ENCODE data around the gene KLF13.

Gene KLF13

GRCh38 chr15:31358957-31359701 is 32.5 kb downstream of the KLF13 start:
- DNase-seq (ENCODE audit: low read depth, low spot score): no peak
- no peak overlapping the region for H3K27ac ChIP-seq

- no peak overlapping the region for H3K27ac ChIP-seq
- no peak for DNase-seq (ENCODE audit: low read depth, low spot score)
Measured at GRCh38 chr15:31359702-31360111, 33.1 kb downstream of the KLF13 start.

GRCh38 chr15:31360158-31360561 is 33.5 kb downstream of the KLF13 start:
- DNase-seq (ENCODE audit: low read depth, low spot score): no peak
- no peak overlapping the region for H3K27ac ChIP-seq

GRCh38 chr15:31360843-31361763 is 34.5 kb downstream of the KLF13 start:
- DNase-seq (ENCODE audit: low read depth, low spot score): no peak
- H3K27ac ChIP-seq: no peak overlapping the region

GRCh38 chr15:31361764-31362515 is 35.3 kb downstream of the KLF13 start:
- no peak for DNase-seq (ENCODE audit: low read depth, low spot score)
- H3K27ac ChIP-seq: no peak overlapping the region

GRCh38 chr15:31362886-31363285 is 36.3 kb downstream of the KLF13 start:
- H3K27ac ChIP-seq: no peak overlapping the region
- DNase-seq (ENCODE audit: low read depth, low spot score): no peak

GRCh38 chr15:31364301-31365031 is 37.8 kb downstream of the KLF13 start:
- peak overlapping the region; percentile 13 for H3K27ac ChIP-seq
- DNase-seq (ENCODE audit: low read depth, low spot score): peak; percentile 16

GRCh38 chr15:31365032-31365654 is 38.5 kb downstream of the KLF13 start:
- H3K27ac ChIP-seq: peak overlapping the region; percentile 13
- no peak for DNase-seq (ENCODE audit: low read depth, low spot score)

GRCh38 chr15:31365655-31366127 is 39.1 kb downstream of the KLF13 start:
- no peak for DNase-seq (ENCODE audit: low read depth, low spot score)
- no peak overlapping the region for H3K27ac ChIP-seq

GRCh38 chr15:31366169-31366734 is 39.6 kb downstream of the KLF13 start:
- no peak overlapping the region for H3K27ac ChIP-seq
- no peak for DNase-seq (ENCODE audit: low read depth, low spot score)

- H3K27ac ChIP-seq: no peak overlapping the region
- no peak for DNase-seq (ENCODE audit: low read depth, low spot score)
Measured at GRCh38 chr15:31367021-31367729, 40.5 kb downstream of the KLF13 start.

- no peak overlapping the region for H3K27ac ChIP-seq
- DNase-seq (ENCODE audit: low read depth, low spot score): no peak
Measured at GRCh38 chr15:31367730-31368344, 41.2 kb downstream of the KLF13 start.

GRCh38 chr15:31369727-31370126 is 43.1 kb downstream of the KLF13 start:
- H3K27ac ChIP-seq: no peak overlapping the region
- no peak for DNase-seq (ENCODE audit: low read depth, low spot score)

- no peak overlapping the region for H3K27ac ChIP-seq
- no peak for DNase-seq (ENCODE audit: low read depth, low spot score)
Measured at GRCh38 chr15:31371520-31372240, 45.0 kb downstream of the KLF13 start.

- H3K27ac ChIP-seq: no peak overlapping the region
- peak; percentile 29 for DNase-seq (ENCODE audit: low read depth, low spot score)
Measured at GRCh38 chr15:31372635-31373091, 46.0 kb downstream of the KLF13 start.

GRCh38 chr15:31373096-31373865 is 46.6 kb downstream of the KLF13 start:
- no peak overlapping the region for H3K27ac ChIP-seq
- no peak for DNase-seq (ENCODE audit: low read depth, low spot score)

GRCh38 chr15:31373970-31374369 is 47.3 kb downstream of the KLF13 start:
- no peak overlapping the region for H3K27ac ChIP-seq
- DNase-seq (ENCODE audit: low read depth, low spot score): no peak
